Renal cortex interstitium (tissue), 11 donors: ENCODE results near the gene MAML3. TPM values are rescaled to one million over a fixed set of nuclear protein-coding genes. Genes with fewer than 3 reads are reported as not detected.

Experiments
- DNase-seq, 11 donors: peaks; one replicate each; pipeline ENCODE4 v3.0.0-alpha.2; 2013; ENCODE audit warnings: low read depth in 9 of 11, low spot score in 4 of 11; ENCODE audit errors: extremely low read depth in 1 of 11
- polyA plus RNA-seq, 3 donors: library from polyadenylated mRNA; unstranded; fragments of 120-200 nt; gene quantifications; one replicate each; pipeline ENCODE4 v1.2.1, GENCODE V29; 2013; ENCODE audit not compliant: insufficient read length in 3 of 3

Gene MAML3
- polyA plus RNA-seq, 3 donors, result 16.2 to 18.5 (median 17.8) TPM

DNA sequence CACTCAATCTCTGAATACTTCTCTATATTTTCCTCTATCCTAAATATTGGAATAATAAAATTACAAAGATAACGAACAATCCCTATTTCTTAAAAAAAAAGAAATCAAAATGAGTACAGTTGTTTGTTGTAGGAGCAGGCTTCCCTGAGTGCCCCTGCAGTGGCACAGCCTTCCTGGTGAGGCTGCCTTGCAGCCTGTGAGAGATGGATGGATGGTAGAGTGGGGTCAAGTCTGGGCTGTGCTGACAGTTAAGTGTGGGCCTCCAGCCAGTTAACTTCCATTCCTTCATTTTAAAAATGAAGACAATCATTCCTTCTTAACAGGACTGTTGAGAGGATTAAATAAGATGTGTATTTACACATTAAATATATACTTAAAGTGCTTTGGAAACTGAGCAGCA lies 351.5 kb downstream of the MAML3 start:
- no peak for DNase-seq

DNA sequence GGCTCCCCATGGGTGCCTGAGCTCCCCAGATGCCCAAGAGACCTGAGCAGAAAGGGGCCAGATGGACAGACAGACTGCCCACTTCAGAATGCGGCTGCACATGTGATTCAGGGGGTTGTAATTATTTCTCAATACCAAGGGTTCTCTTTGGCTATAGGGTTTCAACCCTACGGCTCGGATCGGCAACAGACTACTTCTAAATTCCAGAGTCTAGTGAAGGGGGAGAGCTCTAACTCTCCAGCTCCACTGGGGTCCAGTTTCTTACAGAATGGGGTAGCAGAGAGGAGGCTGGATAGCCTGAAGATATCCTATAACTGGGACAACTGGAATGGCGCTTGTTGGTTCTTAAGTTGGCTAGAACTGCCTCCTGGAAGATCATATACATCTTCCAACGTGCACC lies 352.1 kb downstream of the MAML3 start:
- DNase-seq, result no peak

DNA sequence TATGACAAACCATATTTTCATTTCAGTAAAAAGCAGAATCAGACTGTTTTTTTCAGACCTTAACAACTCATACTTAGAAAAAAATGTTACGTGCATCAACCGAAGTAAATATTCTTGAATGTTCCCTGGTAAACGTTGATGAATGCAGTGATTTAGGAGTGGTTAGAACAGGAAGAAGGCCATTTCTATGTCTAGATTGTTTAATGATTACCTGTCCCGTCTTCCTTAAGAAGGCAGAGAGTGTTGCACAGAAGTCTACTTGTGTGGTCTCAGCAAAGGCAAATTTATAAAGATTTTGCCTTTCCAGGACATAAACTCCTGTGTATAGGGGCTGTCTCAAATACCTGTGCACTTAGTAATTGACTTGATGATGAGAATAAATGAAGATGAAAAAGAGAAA lies 353.9 kb downstream of the MAML3 start:
- DNase-seq, result no peak

DNA sequence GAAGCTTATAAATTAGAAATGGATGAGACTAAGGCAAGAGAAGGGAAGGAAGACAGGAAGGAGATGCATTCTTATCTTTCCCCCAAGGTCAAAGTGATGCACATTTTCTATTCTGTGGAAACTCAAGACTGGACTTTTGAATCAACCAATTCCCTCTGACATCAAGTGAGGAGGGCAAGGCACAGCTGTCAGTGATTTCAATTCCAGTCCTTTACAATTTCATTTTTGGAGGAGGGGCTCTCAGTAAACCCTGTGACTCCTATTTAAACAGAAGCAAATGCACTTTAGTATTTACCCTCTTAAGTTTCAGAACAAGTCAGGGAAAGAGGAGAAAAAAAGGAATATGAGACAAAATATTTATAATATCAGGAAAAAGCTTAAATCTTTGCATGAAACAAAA lies 354.4 kb downstream of the MAML3 start:
- no peak for DNase-seq

DNA sequence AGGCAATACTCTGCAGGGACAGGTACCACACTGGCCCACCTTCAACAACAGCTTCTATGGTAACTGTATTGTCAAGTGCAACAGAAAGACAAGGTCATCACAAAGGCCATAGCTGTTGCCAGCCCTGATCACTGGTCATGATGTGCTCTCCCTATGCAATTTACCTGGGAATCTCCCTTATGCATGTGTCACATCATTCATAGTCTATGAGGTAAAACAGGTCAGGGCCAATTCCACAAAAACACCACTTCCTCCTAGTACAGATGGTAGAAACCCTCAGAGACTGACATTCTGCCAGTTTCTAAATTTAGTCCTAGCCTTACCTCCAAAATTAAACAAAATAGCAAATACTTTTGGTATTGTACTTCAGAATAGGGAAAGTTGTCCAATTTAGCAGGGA lies 355.5 kb downstream of the MAML3 start:
- DNase-seq, result no peak

DNA sequence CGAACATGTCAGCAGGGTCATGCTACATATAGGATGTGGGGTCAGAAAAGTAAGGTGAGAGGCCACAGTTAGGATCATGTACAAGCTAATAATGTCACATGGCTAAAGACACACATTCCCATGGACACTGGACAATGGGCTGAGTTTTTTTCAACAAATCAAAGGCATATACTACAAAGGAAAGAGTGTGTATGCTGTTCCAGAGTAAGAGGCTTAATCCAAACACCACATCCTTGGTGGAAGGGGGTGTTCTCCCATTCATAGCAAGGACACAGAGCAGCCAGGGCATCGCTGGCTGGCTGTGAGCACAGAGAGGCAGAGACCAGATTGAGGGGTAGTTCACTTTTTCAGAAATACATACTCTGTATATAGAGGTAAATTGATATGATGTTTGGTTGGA lies 356.7 kb downstream of the MAML3 start:
- DNase-seq, result no peak

DNA sequence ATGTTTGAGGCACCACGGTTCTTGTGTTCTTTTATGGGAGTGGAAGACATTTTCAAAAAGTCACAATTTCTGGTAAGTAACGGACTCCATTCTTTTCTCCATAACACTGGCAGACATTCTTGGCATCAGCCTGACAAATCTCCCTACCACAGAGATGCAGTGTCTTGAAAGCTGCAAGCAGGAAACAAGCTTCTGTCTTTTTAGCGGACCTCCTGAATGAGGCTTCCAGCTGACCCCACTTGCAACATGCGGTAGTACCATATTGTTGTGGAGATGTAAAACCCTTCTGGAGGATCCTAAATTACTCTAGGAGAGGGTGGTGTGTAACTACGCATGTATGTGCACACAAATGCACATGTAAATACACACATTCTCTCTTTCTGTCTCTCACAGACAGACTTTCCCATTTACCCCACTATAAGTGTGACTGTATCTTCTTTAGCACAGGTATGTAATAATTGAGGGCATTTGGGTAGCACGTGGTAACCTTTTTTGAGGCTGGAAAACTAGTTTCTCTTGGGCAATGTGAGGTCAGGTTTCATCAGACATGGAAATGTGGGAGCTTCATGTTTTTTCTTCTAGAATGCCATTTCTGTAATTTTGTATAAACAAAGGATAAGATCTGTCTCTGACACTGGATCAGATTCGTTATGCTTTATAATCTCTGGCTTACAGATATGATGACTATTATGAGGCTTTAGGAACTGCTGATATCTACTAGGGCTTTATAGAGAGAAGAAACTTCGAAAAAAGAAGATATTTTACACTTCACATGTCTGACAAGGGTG lies 358.3 kb downstream of the MAML3 start:
- no peak for DNase-seq

DNA sequence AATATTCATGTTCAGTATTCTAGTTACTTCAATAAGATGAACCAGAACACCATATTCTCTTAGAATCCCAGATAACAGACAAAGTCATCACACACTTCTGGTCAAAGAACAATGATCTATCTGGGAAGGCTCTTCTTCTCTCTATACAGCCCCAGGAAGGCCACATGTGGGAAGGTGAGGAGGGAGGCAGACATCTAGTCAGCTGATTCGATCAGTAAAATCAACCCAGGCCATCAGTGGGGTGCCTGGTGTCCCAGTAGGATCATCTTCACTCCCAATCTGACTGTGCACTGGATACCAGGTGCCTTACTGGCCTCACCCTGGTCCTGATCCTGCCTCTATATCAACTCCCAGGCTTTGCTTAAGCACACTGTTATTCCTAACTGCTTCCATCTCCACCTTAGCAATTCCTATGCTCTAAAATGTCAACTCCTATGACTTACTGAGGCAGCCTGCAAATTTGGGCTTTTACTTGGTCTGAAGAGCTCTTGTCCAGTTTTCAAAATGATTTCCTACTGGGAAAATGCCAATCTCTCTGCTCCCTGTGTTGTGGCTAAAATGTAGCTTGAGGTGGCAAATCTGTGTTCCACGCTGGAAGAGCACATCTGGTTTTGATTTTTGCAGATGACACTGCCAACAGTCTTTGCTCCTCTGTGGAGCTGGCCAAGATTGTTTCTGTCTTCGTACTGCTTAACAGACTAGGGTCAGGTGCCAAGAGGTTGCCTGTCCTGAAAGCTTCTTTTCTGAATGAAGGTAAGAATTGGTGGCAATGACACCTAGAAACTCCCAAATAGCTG lies 359.6 kb downstream of the MAML3 start:
- DNase-seq, result no peak

DNA sequence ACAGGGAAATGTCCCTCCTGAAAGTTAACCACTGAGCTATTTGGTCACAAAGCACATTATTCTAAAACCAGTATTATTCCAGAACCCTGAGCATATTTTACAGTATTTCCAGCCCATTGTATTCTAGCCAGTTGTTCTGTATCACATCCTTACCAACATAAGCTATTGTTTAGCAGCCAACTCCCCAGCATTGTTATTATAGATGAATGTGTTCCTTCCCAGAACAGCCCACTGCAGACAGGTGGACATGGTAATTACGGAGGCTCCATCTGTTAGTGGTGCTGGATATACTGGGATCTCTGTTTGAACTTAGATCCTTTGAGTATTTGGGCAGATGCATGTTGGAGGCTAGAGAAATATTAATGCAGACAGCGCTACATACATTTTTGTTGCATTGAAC lies 362.3 kb downstream of the MAML3 start:
- no peak for DNase-seq

DNA sequence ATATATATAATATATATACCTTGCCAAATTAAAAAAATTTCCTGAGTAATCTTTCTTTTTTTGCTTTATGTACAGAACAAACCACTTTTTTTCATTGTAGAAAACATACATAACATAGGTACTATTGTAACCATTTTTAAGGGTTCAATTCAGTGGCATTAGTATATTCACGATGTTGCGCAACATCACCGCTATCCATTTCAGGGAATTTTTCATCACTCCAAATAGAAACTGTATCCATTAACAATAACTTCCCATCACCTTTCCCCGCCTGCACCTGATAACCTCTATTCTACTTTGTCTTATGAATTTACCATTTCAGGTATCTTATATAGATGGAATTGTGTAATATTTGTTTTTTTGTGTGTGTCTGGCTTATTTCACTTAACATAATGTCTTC lies 363.7 kb downstream of the MAML3 start:
- no peak for DNase-seq

DNA sequence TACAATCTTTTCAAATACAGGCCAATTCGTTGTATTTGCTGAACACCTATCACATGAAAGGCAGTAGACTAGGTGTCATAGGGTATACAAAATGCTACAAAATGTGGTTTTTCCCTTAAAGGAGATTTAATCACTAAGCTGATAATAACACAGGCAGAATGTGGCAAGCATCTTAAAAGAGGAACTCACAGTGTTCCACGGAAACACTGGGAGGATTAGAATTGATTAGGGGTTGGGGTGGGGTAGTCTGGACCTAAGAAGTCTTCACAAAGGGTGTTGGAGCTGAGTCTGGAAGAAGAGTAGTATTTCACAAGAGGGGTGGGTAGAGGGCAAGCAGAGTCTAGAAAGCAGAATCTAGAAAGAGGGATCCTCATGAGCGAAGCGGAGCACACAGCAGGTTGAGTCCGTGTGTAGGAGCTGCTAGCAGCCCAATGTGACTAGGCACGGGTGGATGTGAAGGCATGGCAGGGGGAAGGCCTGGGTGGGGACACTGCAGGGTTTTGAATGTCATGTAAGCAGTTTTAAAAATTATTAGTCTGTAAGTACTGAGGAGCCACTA lies 364.8 kb downstream of the MAML3 start:
- DNase-seq, result no peak

DNA sequence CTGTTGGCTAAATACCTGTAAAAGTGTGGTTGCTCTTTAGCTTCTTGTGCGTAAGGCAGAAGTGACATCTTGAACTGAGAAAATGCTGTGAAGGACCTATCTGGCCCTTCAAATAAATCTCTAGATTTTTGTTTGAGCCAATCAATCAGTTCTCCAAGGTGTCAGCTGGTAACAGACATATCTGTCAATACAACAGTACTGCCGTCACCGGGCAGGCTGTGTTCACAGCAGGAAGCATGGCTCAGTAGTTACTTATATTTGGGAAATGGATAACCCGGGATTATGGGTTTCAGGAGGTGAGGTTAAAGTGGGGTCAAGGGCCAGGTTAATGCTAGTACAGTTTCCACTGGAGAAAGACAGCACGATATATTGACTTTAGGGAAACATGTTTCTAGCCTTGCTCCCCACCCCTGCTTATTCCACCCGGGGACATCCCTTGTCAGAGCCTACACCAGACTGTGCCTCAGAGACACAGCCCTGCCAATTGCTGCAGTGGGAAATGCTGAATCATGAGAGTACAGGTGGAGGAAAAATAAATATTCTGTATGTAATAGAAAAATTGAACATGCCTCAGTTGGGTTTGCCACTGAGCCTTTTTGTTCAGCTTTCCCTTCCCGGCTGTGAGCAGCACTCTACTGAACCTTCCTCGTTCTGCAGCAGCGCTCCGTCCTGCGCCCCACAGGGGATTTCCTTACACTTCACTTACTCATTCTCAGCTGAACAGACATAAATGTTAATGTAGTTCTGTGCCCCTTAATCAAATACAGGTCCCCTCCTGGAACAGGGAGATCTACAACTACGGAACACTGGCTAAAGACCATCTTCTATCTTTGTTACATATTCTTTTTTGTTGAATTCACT lies 367.3 kb downstream of the MAML3 start:
- DNase-seq, result no peak

DNA sequence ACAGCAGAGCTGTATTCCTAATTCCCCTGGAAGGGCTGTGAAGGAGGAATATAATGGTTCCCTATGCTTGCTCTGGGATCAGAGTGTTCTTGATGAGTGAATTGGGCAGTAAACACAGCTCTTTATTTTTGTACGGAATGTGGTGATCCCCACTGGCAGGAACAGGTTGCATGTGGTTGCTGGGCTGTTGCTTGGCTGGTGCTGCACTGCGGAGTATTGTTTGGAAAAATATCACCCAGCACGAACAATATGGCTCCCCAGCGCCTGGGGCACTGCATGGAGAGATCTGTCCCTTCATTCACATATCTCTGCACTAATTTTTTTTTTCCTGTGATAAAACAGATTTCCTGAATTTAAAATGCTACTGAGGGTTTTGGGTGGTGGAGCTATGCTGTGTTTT lies 368.6 kb downstream of the MAML3 start:
- no peak for DNase-seq

DNA sequence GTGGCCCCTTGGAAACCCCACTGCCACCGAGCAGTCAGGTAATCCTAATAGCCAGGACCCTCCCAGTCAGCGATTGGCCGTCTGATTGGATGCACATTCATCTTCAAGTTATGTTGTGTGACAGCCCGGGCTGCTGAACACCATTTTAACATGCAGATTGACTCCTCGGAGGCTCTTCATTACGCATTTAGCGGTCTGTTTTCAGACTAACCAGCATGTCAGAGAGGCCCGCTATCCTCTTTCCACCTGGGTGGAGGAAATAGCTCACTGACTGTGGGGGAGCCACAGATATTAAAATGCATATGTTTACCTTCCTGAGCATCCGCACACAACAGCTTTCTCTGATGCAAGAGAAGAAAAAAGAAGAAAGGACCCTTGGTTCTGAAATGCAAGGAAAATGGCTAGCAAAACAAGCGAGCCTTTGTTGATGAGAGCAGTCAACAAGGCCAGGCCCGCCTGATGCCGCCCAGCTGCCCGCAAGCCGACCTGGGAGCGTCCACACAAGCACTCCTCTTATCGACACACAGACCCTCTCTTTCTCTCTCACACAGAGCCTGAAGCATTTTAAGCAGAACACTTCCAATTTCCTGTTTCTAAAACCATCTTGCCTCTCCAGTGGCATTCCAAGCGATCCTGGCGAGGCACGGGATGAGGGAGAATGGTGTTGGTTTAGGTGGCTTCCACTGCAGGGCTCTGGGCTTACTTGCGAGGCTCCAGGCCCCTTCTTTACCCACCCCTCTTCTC lies 370.1 kb downstream of the MAML3 start:
- DNase-seq, result no peak

DNA sequence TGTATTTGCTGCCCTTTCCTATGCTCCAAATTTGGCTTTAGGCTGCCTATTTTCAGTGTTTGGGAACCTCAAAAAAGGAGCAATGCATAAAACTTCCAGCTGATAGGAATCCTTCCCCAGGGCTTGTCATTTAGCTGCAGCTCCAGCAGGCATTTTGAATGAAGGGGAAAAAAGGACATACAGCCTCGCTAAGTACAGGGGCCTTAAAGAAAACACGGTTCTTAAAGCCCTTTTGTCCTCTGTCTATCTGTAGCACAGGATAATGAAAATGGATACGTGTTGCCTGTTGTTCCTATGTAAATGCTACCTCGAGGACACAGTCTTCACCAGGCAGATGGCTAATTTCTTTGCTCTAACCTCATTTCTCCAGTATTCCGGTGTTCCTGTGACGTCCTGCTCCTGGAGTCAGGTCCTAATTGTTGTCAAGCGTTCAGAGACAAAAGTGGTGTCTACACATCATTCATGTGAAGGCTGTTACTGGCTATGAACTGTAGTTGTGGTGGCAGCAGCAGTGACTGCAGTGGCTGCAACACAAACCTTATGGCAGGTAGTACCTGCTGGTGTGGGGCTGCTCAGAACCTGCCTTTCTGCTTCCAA lies 371.0 kb downstream of the MAML3 start:
- no peak for DNase-seq

DNA sequence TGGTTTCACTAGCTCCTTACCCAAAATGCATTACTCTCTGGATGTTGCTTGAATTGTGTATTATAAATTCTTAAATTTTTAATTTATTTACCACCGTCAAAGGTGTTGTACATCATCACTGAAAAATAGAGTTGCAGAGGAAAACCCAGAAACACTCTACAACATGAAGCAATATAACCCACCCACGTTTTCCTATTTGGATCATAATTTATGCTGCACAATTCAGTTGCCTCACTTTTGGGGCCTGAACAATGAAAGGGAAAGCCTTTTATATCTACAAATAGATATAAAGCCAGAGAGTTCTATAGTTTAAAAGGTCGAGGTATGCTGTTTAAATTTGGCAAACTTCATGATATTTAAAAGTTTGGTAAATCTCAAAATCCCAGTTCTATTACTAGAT lies 372.9 kb downstream of the MAML3 start:
- no peak for DNase-seq

DNA sequence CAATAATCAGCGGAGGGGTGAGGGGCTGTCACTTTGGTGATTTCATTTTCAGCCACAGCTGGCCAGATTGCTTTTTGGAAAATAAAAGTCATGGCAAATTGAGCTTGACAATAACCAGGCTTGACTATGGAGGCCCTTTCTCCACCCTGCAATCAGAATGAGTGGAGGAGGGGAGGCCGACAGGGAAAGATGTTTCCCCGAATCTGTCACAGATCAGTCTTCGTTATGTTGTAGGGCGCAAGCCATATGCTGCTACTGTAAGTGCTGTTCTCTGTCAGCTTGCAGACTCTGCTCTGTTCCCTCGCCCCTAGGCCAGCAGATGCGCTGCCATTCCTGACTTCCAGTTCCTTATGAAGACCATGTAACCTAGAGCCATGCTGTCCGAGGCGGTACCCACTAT lies 374.3 kb downstream of the MAML3 start:
- no peak for DNase-seq

DNA sequence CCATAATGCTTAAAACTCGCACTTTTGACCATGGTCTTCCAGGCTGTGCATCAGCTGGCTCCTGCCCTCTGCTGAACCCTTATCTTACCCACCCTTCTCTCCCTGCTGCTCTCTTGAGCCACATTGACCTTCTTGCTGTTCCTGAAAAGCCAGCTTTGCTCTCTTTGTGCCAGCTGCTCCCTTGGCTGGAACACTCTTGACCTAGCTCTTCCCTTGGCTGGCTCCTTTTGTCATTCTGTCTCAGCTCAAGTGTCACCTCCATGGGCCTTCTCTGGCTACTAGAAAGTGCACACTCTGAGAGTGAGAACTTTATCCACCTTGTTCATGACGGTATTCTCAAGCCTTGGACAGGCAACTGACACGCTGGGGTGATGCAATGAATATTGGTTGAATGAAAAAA lies 376.2 kb downstream of the MAML3 start:
- DNase-seq, result no peak
